ENCODE results near the gene CT45A2. TPM values are rescaled to one million over a fixed set of nuclear protein-coding genes. Genes with fewer than 3 reads are reported as not detected.
"Not testable (repeated sequence)": the region's sequence is repeated elsewhere in the genome, so short reads cannot be mapped to it uniquely, and the experiment has no call there.

The CT45A2 gene, protein sequence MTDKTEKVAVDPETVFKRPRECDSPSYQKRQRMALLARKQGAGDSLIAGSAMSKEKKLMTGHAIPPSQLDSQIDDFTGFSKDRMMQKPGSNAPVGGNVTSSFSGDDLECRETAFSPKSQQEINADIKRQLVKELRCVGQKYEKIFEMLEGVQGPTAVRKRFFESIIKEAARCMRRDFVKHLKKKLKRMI
- total RNA-seq = not detected in 2 replicates

GRCh38 chrX:135819912-135820311 is at the start of gene CT45A2:
CT45A2 (minus strand) TSS chrX:135820012; CDS start chrX:135816265, 3,747 bp downstream.
- H3K4me3 ChIP-seq (ENCODE audit: insufficient read depth, low read length); H3K27me3 ChIP-seq (ENCODE audit: insufficient read depth, low read length); H3K27ac ChIP-seq (ENCODE audit: low read depth, low read length); H3K4me1 ChIP-seq (ENCODE audit: insufficient read depth, low read length); DNase-seq (ENCODE audit: insufficient read length, low spot score, missing footprints); H4K20me1 ChIP-seq (ENCODE audit: insufficient read depth, low read length); H3K9me3 ChIP-seq (ENCODE audit: low read depth, low read length); H2AFZ ChIP-seq (ENCODE audit: low read length); H3K79me2 ChIP-seq (ENCODE audit: insufficient read depth, low read length); H3K4me2 ChIP-seq (ENCODE audit: insufficient read depth, low read length); H3K36me3 ChIP-seq (ENCODE audit: insufficient read depth, low read length): not testable (repeated sequence)

- not testable (repeated sequence) for H2AFZ ChIP-seq (ENCODE audit: low read length); H3K9me3 ChIP-seq (ENCODE audit: low read depth, low read length); H4K20me1 ChIP-seq (ENCODE audit: insufficient read depth, low read length); H3K36me3 ChIP-seq (ENCODE audit: insufficient read depth, low read length); H3K27ac ChIP-seq (ENCODE audit: low read depth, low read length); H3K4me2 ChIP-seq (ENCODE audit: insufficient read depth, low read length); H3K4me1 ChIP-seq (ENCODE audit: insufficient read depth, low read length); H3K4me3 ChIP-seq (ENCODE audit: insufficient read depth, low read length); H3K27me3 ChIP-seq (ENCODE audit: insufficient read depth, low read length); H3K79me2 ChIP-seq (ENCODE audit: insufficient read depth, low read length); DNase-seq (ENCODE audit: insufficient read length, low spot score, missing footprints)
Measured at GRCh38 chrX:135854438-135854837, 34.6 kb upstream of the CT45A2 start, which contains the start of gene CT45A8. CT45A8 (minus strand) TSS chrX:135854538; CDS start chrX:135850783, 3,755 bp downstream.

DNA sequence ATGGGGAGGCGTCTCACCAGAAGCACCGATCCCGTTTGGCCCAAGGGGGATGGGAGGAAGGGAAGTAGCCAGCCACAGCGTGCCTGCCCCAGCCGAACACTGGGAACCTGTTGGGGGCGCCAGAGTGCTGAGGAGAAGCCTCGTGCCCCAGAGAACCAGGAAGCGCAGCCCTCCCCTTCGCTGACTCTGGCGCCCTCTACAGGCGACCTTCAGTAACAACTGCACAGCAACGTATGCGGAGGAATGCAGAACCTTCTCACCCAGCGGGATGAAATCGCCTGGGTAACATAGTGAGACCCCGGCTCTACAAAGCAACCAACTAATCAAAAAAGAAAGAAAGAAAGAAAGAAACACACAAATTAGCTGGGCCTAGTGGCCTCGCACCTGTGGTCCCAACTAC is 17.4 kb upstream of the CT45A2 start, which contains the start of gene CT45A7:
CT45A7 (minus strand) TSS at position 101 of the 400 bp plus-strand sequence. CDS start 3,747 bp downstream, outside the sequence.
- H3K36me3 ChIP-seq (ENCODE audit: insufficient read depth, low read length); H3K4me3 ChIP-seq (ENCODE audit: insufficient read depth, low read length); H4K20me1 ChIP-seq (ENCODE audit: insufficient read depth, low read length); H3K27ac ChIP-seq (ENCODE audit: low read depth, low read length); H3K79me2 ChIP-seq (ENCODE audit: insufficient read depth, low read length); H3K4me1 ChIP-seq (ENCODE audit: insufficient read depth, low read length); H3K9me3 ChIP-seq (ENCODE audit: low read depth, low read length); H3K27me3 ChIP-seq (ENCODE audit: insufficient read depth, low read length); H2AFZ ChIP-seq (ENCODE audit: low read length); H3K4me2 ChIP-seq (ENCODE audit: insufficient read depth, low read length); DNase-seq (ENCODE audit: insufficient read length, low spot score, missing footprints): not testable (repeated sequence)

DNA sequence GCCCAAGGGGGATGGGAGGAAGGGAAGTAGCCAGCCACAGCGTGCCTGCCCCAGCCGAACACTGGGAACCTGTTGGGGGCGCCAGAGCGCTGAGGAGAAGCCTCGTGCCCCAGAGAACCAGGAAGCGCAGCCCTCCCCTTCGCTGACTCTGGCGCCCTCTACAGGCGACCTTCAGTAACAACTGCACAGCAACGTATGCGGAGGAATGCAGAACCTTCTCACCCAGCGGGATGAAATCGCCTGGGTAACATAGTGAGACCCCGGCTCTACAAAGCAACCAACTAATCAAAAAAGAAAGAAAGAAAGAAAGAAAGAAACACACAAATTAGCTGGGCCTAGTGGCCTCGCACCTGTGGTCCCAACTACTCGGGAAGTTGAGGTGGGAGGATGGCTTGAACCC is 17.1 kb downstream of the CT45A2 start, which contains the start of gene CT45A6:
CT45A6 (minus strand) TSS at position 101 of the 400 bp plus-strand sequence. CDS start 3,794 bp downstream, outside the sequence.
- not testable (repeated sequence) for DNase-seq (ENCODE audit: insufficient read length, low spot score, missing footprints)

GRCh38 chrX:135785403-135785802 is 34.4 kb downstream of the CT45A2 start, which contains the start of gene CT45A5:
CT45A5 (minus strand) TSS chrX:135785503; CDS start chrX:135781729, 3,774 bp downstream.
- DNase-seq (ENCODE audit: insufficient read length, low spot score, missing footprints); H3K27me3 ChIP-seq (ENCODE audit: insufficient read depth, low read length); H3K79me2 ChIP-seq (ENCODE audit: insufficient read depth, low read length); H3K4me3 ChIP-seq (ENCODE audit: insufficient read depth, low read length); H3K4me1 ChIP-seq (ENCODE audit: insufficient read depth, low read length); H3K4me2 ChIP-seq (ENCODE audit: insufficient read depth, low read length); H3K9me3 ChIP-seq (ENCODE audit: low read depth, low read length); H2AFZ ChIP-seq (ENCODE audit: low read length); H4K20me1 ChIP-seq (ENCODE audit: insufficient read depth, low read length); H3K36me3 ChIP-seq (ENCODE audit: insufficient read depth, low read length); H3K27ac ChIP-seq (ENCODE audit: low read depth, low read length): not testable (repeated sequence)

More for the DNA sequence above, 17.1 kb downstream of the CT45A2 start, which contains the start of gene CT45A6:
- not testable (repeated sequence) for H3K27ac ChIP-seq (ENCODE audit: low read depth, low read length); H2AFZ ChIP-seq (ENCODE audit: low read length); H3K9me3 ChIP-seq (ENCODE audit: low read depth, low read length); H3K36me3 ChIP-seq (ENCODE audit: insufficient read depth, low read length); H3K27me3 ChIP-seq (ENCODE audit: insufficient read depth, low read length); H4K20me1 ChIP-seq (ENCODE audit: insufficient read depth, low read length); H3K79me2 ChIP-seq (ENCODE audit: insufficient read depth, low read length); H3K4me3 ChIP-seq (ENCODE audit: insufficient read depth, low read length); H3K4me2 ChIP-seq (ENCODE audit: insufficient read depth, low read length); H3K4me1 ChIP-seq (ENCODE audit: insufficient read depth, low read length)

- H3K4me3 ChIP-seq (ENCODE audit: insufficient read depth, low read length); H3K4me2 ChIP-seq (ENCODE audit: insufficient read depth, low read length); H3K27ac ChIP-seq (ENCODE audit: low read depth, low read length); H3K36me3 ChIP-seq (ENCODE audit: insufficient read depth, low read length); H2AFZ ChIP-seq (ENCODE audit: low read length); H3K4me1 ChIP-seq (ENCODE audit: insufficient read depth, low read length); H3K79me2 ChIP-seq (ENCODE audit: insufficient read depth, low read length); H3K9me3 ChIP-seq (ENCODE audit: low read depth, low read length); DNase-seq (ENCODE audit: insufficient read length, low spot score, missing footprints); H4K20me1 ChIP-seq (ENCODE audit: insufficient read depth, low read length); H3K27me3 ChIP-seq (ENCODE audit: insufficient read depth, low read length): not testable (repeated sequence)
Measured at GRCh38 chrX:135768091-135768490, 51.7 kb downstream of the CT45A2 start, which contains the start of gene CT45A3. CT45A3 (minus strand) TSS chrX:135768191; CDS start chrX:135764444, 3,747 bp downstream.

Other genes with a start within 250 kb of the CT45A2 start
- gene CT45A1, start 106.4 kb downstream of the CT45A2 start, total RNA-seq = not detected in 2 replicates
- gene CT45A3, start 51.8 kb downstream of the CT45A2 start, total RNA-seq = not detected in 2 replicates
- gene CT45A5, start 34.5 kb downstream of the CT45A2 start, total RNA-seq = not detected in 2 replicates
- gene CT45A6, start 17.2 kb downstream of the CT45A2 start, total RNA-seq = not detected in 2 replicates
- not detected in 2 replicates for gene CT45A7, start 17.3 kb upstream of the CT45A2 start, total RNA-seq
- not detected in 2 replicates for gene CT45A8, start 34.5 kb upstream of the CT45A2 start, total RNA-seq
- gene CT45A9, start 51.8 kb upstream of the CT45A2 start, total RNA-seq = not detected in 2 replicates
- gene CT45A10, start 73.4 kb upstream of the CT45A2 start, total RNA-seq = not detected in 2 replicates
- not detected in 2 replicates for gene SAGE1, start 73.7 kb upstream of the CT45A2 start, total RNA-seq
- gene MMGT1, start 154.0 kb upstream of the CT45A2 start, total RNA-seq = 25.0 and 26.5 TPM in 2 replicates
- 19.4 and 21.0 TPM in 2 replicates for gene SLC9A6, start 165.4 kb upstream of the CT45A2 start, total RNA-seq

Data from osteoblast (primary cell).